Inflammatory macrophage (primary cell): Measurements from ENCODE around the gene JDP2.
A peak's percentile ranks its signal among the peaks of the same experiment; 100 is the strongest.

Experiments used
- DNase-seq, 2 donors: peaks; one replicate each; pipeline ENCODE4 v3.0.0-alpha.2; 2020 to 2022

Gene JDP2

GRCh38 chr14:75484711-75485429 is 57.0 kb downstream of the JDP2 start:
- no peak for DNase-seq

- DNase-seq, result no peak
Measured at GRCh38 chr14:75486318-75486717, 58.5 kb downstream of the JDP2 start.

GRCh38 chr14:75487155-75487671 is 59.4 kb downstream of the JDP2 start:
- DNase-seq, result no peak

DNA sequence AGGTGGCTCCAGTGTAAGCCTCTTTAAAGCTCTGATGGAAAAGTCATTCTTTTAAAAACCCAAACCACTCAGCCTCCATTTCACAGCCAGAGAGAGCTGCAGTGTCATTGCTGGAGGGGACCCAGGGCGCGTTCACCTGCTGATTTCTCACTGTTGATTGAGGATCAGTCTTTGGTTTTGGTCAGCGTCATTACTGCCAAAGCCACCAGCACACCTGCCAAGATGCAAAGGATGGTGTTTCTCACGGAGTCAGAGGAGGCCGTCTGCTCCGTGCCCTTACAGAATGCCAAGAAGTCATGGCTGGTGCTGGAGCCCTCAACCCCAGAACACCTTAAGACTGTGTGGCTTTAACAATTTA is 61.6 kb downstream of the JDP2 start:
- no peak for DNase-seq

DNA sequence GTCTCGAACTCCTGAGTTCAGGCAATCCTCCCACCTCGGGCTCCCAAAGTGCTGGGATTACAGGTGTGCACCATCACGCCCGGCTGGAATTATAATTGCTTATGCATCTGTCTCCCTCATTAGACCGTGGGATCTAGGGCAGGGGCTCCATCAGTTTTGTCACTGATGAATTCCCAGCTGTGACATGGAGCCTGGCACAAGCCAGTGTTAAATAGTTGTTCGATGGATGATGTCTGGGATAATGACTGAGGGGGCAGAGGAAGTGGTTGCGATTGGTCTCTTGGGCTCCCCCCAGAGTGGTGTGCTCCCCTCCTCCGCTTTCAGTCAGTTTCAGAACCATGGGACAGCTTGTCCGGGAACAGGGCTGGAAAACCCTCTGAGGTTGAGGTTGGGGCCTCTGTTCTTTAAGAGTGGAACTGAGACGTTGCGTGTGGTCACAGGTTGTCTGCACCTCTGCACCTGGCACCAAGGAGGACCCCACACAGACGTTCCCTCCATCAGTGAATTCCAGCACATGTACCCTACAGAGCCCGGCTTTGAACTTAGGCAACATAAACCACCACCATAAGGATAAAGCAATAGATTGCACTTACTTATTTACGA is 63.7 kb downstream of the JDP2 start:
- DNase-seq, result no peak

- DNase-seq, result no peak
Measured at GRCh38 chr14:75492832-75493591, 65.2 kb downstream of the JDP2 start.

GRCh38 chr14:75493592-75494087 is 65.8 kb downstream of the JDP2 start:
- no peak for DNase-seq

GRCh38 chr14:75494896-75495295 is 67.1 kb downstream of the JDP2 start:
- peak in 1 of 2 donors; percentile 31 for DNase-seq

GRCh38 chr14:75495399-75495798 is 67.6 kb downstream of the JDP2 start:
- DNase-seq, result no peak

DNA sequence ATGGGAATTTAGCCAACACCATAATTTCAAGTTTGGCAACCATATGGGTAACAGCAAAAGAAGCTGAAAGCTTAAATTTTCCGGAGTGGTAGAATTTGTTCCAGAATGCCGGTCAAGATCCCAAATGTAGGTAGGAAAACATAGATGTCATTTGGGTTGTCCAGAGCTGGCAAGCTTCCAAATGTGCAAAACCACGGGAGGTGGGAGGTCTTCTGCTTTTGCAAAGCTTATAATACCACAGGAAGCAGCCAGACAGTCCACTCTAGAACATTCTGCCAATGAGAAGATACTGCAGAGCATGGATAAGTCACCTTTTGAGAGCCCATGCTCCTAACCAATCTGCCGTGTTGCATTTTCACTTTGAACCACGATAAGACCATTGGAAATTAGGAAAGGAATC is 68.1 kb downstream of the JDP2 start:
- peak; percentile 28 to 55 for DNase-seq

GRCh38 chr14:75496755-75497154 is 68.9 kb downstream of the JDP2 start:
- peak in 1 of 2 donors; percentile 10 for DNase-seq

GRCh38 chr14:75497191-75497590 is 69.4 kb downstream of the JDP2 start:
- DNase-seq, result peak; percentile 74 to 88

DNA sequence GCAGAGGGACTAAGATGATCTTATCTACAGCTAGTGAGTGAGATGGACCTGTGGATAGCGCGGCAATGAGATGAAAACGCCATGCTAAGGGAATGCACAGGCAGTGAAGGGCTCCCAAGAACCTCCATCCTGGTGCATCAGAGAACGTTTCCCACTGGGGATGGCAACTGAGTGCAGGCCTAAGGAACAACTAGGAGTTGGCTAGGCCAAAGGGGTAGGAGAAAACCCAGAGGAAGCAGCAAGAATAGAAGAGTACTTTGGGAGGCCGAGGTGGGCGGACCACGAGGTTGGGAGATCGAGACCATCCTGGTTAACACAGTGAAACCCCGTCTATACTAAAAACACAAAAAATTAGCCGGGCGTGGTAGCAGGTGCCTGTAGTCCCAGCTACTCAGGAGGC is 69.9 kb downstream of the JDP2 start:
- DNase-seq, result no peak

DNA sequence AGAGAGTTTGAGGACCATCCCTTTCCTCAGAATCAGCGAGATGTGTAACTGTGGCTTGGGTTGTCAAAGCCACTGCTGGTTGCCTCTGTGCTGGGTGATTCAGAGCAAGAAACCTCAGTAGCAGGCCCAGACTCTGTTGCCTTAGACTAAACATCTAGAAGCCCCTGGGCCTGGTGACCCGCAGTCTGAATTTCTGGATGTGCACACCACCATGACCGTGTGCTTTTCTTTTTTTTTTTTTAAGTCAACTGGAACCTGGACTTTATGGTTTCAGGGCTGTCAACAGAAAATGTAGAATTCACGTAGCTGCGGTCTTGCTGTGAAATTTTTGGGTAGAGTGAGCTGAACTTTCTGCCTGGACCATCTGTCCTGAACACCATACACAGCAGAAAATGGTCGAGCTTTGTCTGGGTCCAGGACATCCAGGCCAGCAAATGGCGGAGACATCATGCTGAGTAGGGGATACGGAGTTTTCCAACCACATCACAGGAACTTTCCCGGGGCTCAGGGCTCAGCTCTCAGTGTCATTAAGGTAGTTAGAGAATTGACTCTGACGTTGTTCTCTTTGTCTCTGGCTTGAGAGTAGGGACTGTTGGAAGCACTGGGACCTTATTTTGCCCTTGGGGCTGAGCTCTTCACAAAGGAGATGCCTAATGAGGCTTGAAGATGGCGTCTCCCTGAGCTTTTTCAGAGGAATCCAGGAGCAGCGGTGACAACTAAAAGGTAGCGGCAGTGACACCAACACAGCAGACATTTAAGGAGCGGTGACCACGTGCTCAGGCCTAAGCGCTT is 71.5 kb downstream of the JDP2 start:
- DNase-seq, result no peak

GRCh38 chr14:75501080-75501479 is 73.3 kb downstream of the JDP2 start:
- DNase-seq, result no peak

- no peak for DNase-seq
Measured at GRCh38 chr14:75504411-75504810, 76.6 kb downstream of the JDP2 start.

DNA sequence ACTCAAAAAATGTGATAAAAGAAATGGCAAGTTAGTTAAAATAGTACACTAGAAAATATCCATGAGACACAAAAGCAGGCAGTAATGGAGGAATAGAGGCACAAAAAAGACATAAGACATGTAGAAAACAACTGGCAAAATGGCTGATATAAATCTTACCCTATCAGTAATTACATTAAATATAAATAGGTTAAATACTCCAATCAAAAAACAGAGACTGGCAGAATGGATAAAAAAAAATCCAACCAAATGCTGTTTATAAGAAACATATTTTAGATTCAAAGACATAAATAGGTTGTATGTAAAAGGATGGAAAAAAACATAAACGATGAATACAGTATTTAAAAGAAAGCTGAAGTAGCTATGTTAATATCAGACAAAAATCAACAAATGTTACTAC is 79.1 kb downstream of the JDP2 start:
- DNase-seq, result no peak

GRCh38 chr14:75510547-75510946 is 82.7 kb downstream of the JDP2 start:
- DNase-seq, result no peak

- DNase-seq, result no peak
Measured at GRCh38 chr14:75511201-75511600, 83.4 kb downstream of the JDP2 start.

DNA sequence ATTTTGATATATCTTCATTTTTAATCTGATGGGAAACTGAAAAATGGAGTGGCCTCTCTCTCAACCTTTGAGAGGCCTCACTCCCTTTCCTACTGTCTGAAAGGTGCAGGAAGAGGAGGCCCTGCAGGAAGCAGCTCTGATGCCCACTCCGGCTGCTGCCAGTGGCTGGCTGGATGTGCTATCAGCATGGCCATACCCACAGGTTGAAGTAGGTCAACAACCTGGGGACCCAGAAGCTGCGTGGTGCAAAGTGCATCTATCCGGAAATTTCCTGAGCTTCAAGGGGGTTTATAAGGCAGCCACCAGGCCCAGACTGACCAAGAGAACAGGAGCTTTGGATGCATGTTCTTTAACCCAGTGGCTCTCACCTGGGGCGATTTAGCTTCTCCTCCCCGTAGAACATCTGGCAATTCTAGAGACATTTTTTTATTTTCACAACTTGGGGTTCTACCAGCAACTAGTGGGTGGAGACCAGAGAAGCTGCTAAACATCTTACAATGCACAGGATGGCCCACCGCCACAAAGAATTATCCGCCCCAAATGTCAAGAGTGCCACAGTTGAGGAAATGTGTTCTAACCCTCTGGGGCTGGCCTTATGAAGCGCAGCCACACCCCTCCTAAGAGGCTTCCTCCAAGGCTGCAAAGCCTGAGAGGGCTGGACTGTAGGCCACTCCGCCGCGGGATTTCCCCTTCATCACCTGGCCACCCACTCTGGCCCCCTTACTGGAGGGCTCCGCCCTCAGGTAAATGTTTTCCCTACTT is 86.3 kb downstream of the JDP2 start:
- no peak for DNase-seq

DNA sequence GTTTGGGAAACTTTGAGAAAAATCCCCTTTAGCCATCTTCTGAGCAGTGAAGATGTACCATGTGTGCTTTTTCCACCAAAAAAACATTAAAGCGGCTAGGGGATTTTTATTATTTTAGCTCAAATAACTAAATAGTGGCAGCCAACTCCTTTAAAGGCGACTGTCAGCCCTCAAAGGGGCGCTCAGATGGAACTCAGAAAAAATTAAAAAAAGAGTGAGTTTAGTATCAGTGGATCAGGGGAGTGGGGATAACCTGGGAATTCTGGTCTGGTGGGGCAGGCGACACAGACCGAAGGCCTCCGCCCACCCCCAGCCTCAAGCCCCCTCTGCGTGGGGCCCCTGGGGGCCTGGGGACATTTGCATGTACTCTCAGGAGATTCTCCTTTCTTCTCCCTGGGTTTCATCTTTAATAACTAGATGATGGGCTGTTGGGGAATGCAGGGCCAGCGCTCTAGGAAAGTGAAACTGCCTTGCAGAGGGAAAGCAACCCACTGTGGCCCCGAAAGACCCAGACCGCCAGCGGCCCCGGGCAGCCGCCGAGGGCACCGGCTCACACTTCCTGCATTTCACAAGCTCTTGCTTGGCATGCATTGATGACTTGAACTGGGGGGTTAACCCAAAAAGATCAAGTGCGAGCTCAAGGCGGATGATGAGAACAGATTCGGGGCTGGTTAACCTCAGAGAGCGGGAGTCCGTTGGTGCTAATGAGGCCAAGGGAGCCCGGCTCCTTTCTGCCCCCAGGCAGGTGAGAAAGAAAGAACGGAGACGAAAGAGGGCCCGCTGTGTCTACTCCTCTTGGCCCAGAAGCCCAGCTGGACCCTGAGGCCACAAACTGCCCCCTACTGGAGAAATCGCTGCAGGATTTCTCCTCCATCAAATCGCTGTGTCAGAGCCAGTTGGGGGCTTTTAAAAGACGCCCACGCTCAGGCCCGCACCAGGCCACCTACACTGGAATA is 87.1 kb downstream of the JDP2 start:
- DNase-seq, result peak; percentile 13 to 37
